ENCODE measurements around the gene GLYR1. TPM values are rescaled to one million over a fixed set of nuclear protein-coding genes. Genes with fewer than 3 reads are reported as not detected.

GLYR1 gene
- total RNA-seq, 1 donor from 2014 or later = 42.7 TPM

- no peak for TF ChIP-seq CTCF (IDR thresholded peaks at IDR 0.05; ENCODE audit: insufficient read depth, low read length, poor library complexity, severe bottlenecking)
- H3K4me3 ChIP-seq (ENCODE audit: low read depth, low read length) = no peak overlapping the region
- no peaks in the 10 kb centered on the region for H3K27me3 ChIP-seq (ENCODE audit: control insufficient read depth, insufficient read depth, low read length)
- DNase-seq (ENCODE audit: low read depth) = no peak
- peaks cover 5% of the 10 kb centered on the region for H3K36me3 ChIP-seq (ENCODE audit: control insufficient read depth, insufficient read depth, low read length)
Measured at GRCh38 chr16:4813251-4814003, 33.7 kb downstream of the GLYR1 start.

GRCh38 chr16:4811773-4812172 lies 35.3 kb downstream of the GLYR1 start:
- Histone ChIP-seq H3K27me3 (ENCODE audit: control insufficient read depth, insufficient read depth, low read length) (no peaks in the 10 kb centered on the region), H3K36me3 (ENCODE audit: control insufficient read depth, insufficient read depth, low read length) (peaks cover 5% of the 10 kb centered on the region), H3K4me3 (ENCODE audit: low read depth, low read length) (no peak overlapping the region)
- no peak for TF ChIP-seq CTCF (IDR thresholded peaks at IDR 0.05; ENCODE audit: insufficient read depth, low read length, poor library complexity, severe bottlenecking)
- no peak for DNase-seq (ENCODE audit: low read depth)

GRCh38 chr16:4811242-4811641 lies 35.8 kb downstream of the GLYR1 start:
- Histone ChIP-seq H3K27me3 (ENCODE audit: control insufficient read depth, insufficient read depth, low read length) (no peaks in the 10 kb centered on the region), H3K4me3 (ENCODE audit: low read depth, low read length) (no peak overlapping the region), H3K36me3 (ENCODE audit: control insufficient read depth, insufficient read depth, low read length) (peaks cover 5% of the 10 kb centered on the region)
- no peak for TF ChIP-seq CTCF (IDR thresholded peaks at IDR 0.05; ENCODE audit: insufficient read depth, low read length, poor library complexity, severe bottlenecking)
- DNase-seq (ENCODE audit: low read depth) = no peak

GRCh38 chr16:4806280-4806679 lies 40.8 kb downstream of the GLYR1 start:
- DNase-seq (ENCODE audit: low read depth) = no peak
- no peaks in the 10 kb centered on the region for H3K27me3 ChIP-seq (ENCODE audit: control insufficient read depth, insufficient read depth, low read length)
- no peak overlapping the region for H3K4me3 ChIP-seq (ENCODE audit: low read depth, low read length)
- no peaks in the 10 kb centered on the region for H3K36me3 ChIP-seq (ENCODE audit: control insufficient read depth, insufficient read depth, low read length)
- no peak for TF ChIP-seq CTCF (IDR thresholded peaks at IDR 0.05; ENCODE audit: insufficient read depth, low read length, poor library complexity, severe bottlenecking)

GRCh38 chr16:4805231-4805630 lies 41.9 kb downstream of the GLYR1 start:
- no peak for TF ChIP-seq CTCF (IDR thresholded peaks at IDR 0.05; ENCODE audit: insufficient read depth, low read length, poor library complexity, severe bottlenecking)
- no peaks in the 10 kb centered on the region for H3K27me3 ChIP-seq (ENCODE audit: control insufficient read depth, insufficient read depth, low read length)
- DNase-seq (ENCODE audit: low read depth) = no peak
- H3K36me3 ChIP-seq (ENCODE audit: control insufficient read depth, insufficient read depth, low read length) = peaks cover 1% of the 10 kb centered on the region
- H3K4me3 ChIP-seq (ENCODE audit: low read depth, low read length) = no peak overlapping the region
